GM19395 (cell line): ENCODE measurements around the gene ITFG1.

Experiments used
- ATAC-seq: cut with Tn5 transposase; IDR thresholded peaks from one replicate; pipeline ENCODE4 v1.9.1; 2021; ENCODE audit warnings: mild to moderate bottlenecking, moderate library complexity; ENCODE audit not compliant: unreplicated experiment

The ITFG1 gene

DNA sequence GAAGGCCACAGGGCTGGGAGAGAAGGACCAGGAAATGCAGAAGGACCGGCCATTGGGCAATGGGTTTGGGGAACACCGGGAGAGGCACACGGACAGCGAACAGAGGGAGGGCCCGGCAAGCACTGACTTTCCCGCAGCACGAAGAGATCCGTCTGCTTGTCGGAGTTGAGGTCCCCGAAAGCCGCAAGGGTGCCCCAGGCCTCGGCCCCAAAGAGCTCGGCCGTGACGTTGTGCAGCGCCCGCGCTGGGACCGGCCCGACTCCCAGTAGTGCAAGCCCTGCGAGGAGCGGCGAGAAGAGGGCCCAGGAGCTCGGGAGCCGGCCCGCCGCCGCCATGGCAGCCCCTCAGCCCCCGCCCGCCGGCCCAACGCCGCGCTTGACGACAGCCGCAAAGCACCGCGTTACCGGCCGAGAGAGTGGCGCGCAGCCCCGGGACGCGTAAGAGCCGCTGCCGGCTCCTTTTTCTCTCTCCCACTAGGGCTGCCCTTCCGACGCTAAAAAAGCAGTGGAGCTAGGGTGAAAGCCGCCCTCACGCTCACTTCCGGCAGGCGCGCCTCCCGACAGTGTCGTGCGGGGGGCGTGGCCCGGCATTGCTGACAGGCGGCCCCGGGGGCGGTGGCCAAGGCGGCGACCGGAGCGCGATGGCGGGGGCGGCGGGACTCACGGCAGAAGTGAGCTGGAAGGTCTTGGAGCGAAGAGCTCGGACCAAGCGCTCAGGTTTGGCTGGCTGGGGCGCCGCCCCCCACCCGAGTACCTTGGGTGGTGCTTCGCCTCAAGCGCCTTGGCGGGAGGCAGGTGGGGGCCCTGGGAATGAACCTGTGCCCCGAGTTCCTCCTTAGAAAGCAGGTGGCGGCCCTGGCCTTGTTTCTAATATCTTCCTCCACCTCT is at the start of gene ITFG1, which contains the start of gene PHKB:
Gene ITFG1, minus strand, starts transcription at position 353 of the 887 bp plus-strand sequence. Its CDS starts 18 bp downstream, at position 335.
Gene PHKB, plus strand, starts transcription at position 621 of the 887 bp plus-strand sequence. Its CDS starts 20 bp downstream, at position 641.
- ATAC-seq, result peak; percentile 75

GRCh38 chr16:47507701-47508100 is 46.8 kb upstream of the ITFG1 start:
- no peak for ATAC-seq

- ATAC-seq, result no peak
These were observed 45.9 kb upstream of the ITFG1 start for GRCh38 chr16:47506800-47507199.

GRCh38 chr16:47504599-47504998 is 43.7 kb upstream of the ITFG1 start:
- ATAC-seq, result no peak

DNA sequence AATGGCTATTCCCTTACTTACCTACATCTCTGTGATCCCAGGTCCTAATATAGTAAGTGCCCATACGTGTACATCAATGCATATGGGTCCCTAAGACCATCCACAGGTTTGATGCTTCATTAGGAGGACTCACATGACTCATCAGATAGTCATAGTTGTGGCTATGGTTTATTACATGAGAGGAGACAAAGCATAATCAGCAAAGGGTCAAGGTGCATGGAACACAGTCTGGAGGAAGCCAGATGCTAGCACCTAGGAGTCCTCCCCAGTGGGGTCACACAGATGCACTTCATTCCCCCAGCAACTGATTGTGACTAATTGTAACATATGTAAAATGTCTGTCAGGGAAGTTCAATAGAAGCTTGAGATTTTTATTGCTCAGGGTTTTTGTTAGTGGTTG is 43.1 kb upstream of the ITFG1 start:
- no peak for ATAC-seq

DNA sequence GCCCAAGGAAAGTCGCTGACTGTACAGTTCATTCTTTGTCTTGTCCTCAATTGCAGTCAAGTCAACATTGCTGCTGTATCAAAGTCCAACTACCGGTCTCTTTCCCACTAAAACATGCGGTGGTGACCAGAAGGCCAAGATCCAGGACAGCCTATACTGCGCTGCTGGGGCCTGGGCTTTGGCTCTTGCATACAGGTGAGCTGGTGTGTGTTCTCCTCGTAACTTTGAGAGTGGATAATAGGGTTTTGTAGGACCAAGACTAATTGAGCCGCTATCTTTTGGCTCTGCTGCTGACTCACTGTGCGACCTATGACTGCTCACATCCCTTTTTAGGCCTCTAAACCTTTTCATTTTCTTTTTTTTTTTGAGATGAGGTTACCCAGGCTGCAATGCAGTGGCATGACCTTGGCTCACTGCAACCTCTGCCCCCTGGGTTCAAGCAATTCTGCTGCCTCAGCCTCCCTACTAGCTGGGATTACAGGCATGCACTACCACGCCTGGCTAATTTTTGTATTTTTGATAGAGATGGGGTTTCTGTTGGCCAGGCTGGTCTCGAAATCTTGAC is 38.9 kb upstream of the ITFG1 start:
- ATAC-seq, result no peak

DNA sequence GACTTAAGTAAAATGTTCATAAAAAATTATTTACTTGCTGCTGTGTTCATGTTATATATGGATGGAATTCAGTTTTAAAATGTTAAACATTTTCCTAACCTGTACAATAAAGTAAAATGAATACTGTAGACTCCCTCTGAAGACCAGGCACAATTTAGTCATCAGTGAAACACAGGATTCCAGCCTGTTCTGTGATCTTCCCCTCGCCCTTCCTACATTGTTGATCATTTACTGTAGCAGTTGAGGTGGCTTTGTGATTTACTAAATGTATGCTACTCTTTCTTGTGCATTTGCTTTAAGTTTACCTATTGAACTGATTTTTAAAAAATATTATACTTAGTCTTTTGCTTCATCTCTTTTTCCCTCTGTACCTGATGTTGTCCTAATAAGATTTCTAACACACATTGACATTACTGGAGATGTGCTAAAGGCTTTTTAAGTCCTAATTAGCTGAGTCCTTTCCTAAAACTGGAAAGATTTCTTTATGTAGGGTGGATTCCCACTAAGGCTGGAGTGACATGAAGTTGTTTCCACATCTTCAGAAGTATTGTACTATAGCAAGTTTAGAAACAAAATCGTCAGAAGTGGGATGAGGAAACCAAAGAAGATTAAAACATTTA is 38.3 kb upstream of the ITFG1 start:
- no peak for ATAC-seq

DNA sequence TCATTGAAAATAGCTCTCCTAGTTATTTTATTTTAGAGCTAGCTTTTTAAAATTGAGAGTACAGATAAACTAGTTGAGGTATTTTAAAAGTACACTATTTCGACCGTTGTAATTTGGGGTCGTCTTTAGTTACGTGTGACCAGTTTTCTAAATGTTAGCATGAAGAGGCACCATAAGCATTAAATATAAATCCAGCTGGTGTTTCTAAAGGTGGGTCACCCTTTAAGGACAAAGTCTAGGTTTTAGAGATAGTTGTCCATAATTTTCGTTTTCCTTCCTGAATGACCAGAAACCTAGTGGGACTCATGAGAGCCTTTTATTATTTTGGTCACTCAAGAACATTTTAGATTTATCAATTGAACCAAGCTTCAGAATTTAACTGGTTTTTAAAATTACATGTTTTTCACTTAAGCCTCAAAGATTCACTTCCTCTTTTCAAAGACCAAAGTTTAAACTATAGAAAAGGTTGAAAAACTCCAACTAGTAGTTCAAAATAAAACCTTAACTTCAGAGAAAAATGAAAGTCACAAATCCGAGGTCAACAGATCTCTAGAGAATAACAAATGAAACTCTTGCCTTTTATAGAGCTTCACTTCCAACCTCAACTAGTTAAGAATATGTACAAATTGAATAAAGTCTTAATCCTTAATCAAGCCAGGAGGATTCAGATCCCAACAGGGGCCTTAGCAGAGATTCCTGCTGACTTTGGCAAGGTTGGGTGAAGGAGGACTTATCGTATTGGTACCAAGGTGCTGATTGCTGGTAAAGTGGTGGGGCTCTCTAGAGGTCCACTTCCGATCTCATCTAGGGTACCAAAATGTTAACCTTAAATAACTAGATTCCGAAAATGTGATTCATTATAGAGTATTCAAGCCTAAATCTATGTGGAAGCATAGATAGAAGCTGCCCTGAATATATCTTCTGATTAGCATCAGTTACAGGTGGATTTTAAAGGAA is 32.8 kb upstream of the ITFG1 start:
- ATAC-seq, result peak; percentile 67

DNA sequence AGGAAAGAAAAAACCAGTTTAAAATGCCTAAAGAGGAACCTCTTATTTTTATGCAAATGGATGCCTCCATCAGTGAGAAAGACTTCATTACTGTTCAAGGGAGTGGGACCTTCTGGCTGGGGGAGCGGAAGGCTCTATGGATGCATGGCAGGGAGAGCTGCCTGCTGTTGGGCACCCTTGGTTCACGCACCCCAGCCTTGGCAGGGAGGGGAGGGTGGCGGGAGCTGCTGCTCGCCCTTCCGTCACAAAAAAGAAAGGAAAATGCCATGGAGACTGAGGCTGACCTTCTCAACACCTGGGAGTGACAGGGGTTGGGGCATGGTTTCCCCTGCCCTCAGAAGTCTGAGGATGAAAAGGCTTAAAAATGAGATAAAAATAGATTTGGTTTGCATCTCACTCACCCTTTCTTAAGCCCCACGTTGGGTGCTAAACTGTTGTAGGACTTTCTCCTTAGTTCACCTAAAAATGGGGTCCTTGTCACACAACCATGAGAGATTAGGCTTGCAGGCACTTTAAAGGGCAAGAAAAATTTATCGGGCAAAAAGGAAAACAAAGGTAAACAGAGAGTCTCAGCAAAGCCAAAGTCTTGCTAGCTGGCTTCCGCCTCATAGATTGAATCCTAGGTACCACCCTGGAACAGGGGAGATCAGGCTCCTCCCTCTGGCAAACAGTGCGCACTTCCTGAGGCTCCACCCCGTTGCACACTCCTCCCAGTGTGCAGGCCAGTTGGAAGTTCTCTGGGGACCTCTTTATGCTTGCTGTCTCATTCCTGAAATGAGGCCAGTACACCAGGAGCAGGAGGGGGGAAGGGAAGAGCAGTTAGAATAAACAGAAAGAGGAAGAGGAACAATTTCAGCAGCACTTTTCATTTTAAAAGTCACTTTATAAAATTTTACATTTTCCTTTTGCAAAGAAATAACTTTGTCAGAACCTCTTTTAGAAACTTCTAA is 31.8 kb upstream of the ITFG1 start:
- peak; percentile 69 for ATAC-seq

GRCh38 chr16:47492036-47492427 is 31.2 kb upstream of the ITFG1 start:
- no peak for ATAC-seq

DNA sequence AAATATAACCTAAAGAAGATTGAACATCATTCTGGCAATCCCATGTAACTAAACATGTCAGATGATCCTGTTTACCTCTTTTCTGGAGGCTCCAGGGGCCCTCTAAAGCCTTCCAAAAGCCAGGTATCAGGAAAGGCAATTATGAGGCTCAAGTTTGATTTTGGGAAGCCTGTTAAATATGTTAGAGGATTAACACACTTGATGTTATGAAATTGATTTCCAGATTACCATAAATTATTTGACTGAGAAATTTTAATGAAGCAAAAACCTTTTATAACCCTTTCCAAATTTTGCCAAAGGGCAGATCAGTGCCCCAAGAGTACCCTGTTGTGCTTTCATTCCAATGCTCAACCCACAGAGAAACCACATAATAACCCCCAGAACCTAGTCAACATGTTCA is 29.6 kb upstream of the ITFG1 start:
- no peak for ATAC-seq

DNA sequence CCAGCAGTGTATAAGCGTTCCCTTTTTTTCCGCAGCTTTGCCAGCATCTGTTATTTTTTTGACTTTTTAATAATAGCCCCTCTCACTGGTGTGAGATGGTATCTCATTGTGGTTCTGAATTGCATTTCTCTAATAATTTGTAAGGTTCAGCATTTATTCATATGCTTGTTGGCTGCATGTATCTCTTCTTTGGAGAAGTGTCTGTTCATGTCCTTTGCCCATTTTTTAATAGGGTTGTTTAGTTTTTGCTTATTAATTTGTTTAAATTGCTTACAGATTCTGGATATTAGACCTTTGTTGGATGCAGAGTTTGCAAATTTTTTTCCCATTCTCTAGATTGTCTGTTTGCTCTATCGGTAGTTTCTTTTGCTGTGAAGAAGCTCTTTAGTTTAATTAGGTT is 27.2 kb upstream of the ITFG1 start:
- no peak for ATAC-seq

- peak; percentile 72 for ATAC-seq
These were observed 26.0 kb upstream of the ITFG1 start for GRCh38 chr16:47486856-47487255.

- ATAC-seq, result no peak
These were observed 22.8 kb upstream of the ITFG1 start for GRCh38 chr16:47483616-47484015.

DNA sequence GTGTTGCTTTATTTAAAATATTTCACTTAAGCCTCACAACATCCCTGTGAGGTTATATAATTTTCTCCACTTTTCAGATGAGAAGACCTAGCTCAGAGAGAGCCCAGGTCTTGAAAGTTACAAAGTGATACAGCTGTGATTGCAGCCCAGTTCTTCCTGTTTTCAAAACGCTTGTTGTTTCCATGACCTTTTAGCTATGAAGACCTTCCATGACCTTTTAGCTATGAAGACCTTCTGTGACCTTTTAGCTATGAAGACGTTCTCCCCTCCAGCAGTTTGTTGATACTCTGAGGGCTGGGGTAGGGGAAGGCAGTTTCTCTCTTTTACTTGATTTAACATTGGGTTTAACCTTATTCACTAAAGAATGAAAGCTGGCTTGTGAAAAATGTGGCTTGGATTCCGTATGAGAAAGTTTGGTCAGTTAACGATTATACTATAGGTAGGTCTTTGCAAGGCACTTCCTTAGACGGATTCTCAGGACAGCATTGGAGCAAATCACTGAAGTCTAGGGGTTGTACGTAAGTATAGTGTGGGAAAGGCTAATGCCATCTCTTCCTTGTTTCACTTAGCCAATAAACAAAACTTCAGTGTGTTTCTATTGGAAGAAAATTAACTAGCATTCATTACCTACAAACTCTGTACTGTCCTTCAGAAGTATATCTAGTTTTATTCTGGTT is 21.0 kb upstream of the ITFG1 start:
- ATAC-seq, result peak; percentile 47

- peak; percentile 50 for ATAC-seq
These were observed 19.5 kb upstream of the ITFG1 start for GRCh38 chr16:47480410-47480809.

- no peak for ATAC-seq
These were observed 16.8 kb upstream of the ITFG1 start for GRCh38 chr16:47477679-47478078.

- no peak for ATAC-seq
These were observed 15.9 kb upstream of the ITFG1 start for GRCh38 chr16:47476654-47477345.
